Fibroblast of skin of abdomen (primary cell): ENCODE measurements around the gene IFRD2.
"Not testable (repeated sequence)": the region's sequence is repeated elsewhere in the genome, so short reads cannot be mapped to it uniquely, and the experiment has no call there.

ENCODE experiments used
- DNase-seq: peaks from one replicate; pipeline ENCODE4 v3.0.0-alpha.2; 2013

The IFRD2 gene

GRCh38 chr3:50323614-50324199, 31.5 kb upstream of the IFRD2 start:
- DNase-seq = no peak

GRCh38 chr3:50323092-50323600, 30.9 kb upstream of the IFRD2 start:
- DNase-seq = no peak

- DNase-seq = no peak
These were observed 30.3 kb upstream of the IFRD2 start, which contains the start of gene HYAL2 for GRCh38 chr3:50322386-50323091. Gene HYAL2, minus strand, starts transcription at chr3:50322745. Its CDS starts 2,256 bp downstream, at chr3:50320489.

DNA sequence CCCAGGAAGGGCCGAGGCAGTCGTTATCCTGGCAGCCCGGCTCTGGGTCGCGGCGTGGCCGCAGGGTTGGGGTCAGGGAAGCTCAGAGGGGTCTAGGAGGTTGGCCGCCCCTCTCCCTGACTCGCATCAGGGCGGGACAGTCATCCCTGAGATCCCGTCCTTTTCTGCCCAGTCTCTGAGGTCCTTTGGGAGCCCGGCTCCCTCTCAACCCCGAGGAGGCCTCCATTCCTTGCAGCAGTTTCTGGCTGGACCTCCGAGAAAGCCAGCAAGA, 29.8 kb upstream of the IFRD2 start:
- no peak for DNase-seq

- DNase-seq = peak; percentile 90
These were observed 29.3 kb upstream of the IFRD2 start for GRCh38 chr3:50321336-50322114.

- peak; percentile 74 for DNase-seq
These were observed 28.7 kb upstream of the IFRD2 start for GRCh38 chr3:50320853-50321335.

DNA sequence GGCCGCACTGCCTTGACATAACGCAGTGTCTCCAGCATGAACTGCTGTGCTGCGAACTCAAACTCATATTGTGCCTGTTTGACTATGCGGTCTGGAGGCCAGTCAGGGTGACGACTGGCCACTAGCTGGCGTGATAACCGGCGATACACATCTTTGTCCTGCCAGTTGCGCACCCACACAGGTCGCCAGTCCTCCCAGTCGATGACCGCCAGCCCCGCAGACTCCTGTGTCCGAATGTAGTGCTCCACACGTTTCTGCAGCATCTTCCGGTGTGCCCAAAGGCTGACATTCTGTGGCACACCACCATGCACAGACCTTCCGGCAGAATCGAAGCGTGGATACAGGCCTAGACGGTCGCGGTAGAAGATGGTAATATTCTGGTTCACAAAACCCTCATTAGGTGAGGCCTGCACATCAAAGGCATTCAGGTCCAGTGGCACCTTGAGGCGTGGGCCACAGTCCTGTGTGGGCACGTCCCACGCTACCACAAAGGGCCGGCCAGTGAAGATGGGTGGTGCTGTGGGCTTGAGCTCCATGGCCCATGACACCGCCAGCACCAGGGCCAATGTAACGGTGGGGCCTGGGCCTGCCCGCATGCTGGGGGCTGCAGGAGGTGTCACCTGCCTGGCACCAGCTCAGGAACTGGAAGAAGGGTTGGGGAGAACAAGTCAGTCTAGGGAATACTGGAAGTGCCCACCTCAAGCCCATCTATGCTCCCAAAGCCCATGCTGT, 27.8 kb upstream of the IFRD2 start:
- no peak for DNase-seq

GRCh38 chr3:50319181-50319893, 27.1 kb upstream of the IFRD2 start:
- DNase-seq = no peak

GRCh38 chr3:50318615-50319014, 26.4 kb upstream of the IFRD2 start:
- no peak for DNase-seq

DNA sequence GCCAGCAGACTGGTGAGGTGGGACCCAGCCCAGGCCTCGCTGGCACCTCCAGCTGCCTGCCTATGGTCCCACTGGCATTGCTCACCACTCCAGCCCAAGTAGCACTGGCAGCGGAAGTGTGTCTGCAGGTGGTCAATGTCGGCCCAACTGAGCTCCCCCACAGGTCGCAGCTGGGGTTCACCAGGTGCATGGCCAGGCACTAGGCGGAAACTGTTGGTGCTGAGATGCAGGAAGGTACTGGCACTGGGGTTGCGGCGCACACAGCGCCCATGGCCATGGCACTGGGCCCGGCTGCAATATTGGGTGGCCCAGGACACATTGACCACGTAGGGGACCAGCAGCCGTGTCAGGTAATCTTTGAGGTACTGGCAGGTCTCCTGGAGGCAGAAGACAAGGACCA, 25.9 kb upstream of the IFRD2 start:
- no peak for DNase-seq

DNA sequence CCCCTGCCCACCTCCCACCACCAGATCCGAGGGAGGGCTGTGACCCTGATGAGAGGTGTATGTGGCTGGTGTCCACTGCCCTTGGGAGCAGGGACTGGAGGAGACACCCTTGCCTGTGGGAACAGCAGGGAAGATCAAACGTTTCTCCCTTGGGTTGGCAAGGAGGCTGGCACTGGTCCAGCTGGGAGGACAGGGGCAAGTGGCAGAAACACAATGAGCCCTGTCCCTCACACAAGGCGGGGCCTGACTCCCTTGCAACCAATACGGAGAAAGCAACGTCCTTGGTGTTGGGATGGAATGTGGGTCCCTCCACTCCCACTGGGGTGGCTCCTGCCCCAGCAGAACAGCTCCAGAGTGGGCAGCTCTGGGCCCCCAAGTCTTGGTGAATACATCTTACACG, 25.1 kb upstream of the IFRD2 start:
- DNase-seq = no peak

DNA sequence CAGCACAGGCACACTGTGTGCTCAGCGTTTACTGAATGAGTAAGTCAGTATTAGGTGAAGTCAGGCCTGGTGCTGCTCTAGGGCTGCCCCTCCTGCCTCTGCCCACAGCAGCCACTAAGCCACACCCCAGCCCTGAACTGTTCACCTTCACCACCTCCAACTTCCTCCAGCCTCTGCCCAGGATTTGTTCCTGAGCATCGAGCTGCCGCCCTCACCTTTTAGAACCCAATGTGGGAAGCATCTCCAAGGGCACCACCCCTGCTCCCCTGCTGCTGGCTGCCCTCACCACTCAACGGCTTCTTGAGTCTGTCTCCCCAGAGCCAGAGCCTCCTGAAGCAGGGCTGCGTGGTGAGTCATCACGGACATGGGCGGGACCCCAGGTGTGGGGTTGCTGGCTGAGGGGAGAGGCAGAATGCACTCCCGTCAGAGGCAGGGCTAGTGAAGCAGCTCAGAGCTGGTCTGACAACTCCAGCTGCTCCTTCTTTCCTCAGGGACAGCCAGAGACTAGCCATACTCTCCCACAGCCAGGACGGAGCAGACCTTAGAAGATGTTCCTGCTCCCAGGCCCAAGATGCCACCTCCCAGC, 24.5 kb upstream of the IFRD2 start:
- DNase-seq = no peak

DNA sequence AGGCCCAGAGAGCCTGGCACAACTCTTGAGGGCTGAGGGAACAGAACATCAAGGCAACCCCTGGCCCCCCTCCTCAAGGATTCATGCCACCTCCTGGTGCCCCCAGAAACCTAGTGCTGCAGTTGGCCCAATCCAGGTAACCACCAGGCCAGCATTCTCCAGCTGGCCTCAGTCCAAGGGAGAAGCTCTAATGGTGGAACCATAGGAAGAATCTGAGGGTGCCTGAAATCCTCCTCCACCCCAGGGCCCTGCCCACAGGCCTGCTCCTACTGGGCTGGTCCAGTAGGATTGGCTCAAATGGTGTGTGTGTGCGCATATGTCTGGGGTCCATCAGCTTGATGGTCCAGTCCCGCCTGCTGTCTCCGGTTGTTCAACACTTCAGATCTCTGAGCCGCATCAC, 22.6 kb upstream of the IFRD2 start:
- DNase-seq = no peak

DNA sequence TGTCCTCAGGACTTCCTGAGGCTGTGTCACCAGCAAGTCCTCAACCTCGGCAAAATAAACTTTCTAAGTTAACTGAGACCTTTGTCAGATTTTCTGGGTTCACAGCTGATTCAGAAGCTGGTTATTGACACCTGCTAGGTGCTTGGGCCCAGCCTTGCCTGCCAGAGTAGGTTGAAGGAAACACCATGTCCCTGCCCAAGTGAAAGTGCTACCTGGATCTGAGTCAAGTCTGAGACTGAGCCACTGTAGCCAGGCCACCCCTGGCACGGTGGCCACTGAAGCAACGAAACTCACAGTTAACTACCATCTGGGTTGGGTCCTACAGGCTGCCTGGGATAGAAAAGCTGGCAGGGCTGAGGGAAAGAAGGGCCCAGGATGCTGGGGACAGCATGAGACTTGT, 22.1 kb upstream of the IFRD2 start:
- DNase-seq = no peak

GRCh38 chr3:50312041-50312440, 19.8 kb upstream of the IFRD2 start:
- DNase-seq = not testable (repeated sequence)

DNA sequence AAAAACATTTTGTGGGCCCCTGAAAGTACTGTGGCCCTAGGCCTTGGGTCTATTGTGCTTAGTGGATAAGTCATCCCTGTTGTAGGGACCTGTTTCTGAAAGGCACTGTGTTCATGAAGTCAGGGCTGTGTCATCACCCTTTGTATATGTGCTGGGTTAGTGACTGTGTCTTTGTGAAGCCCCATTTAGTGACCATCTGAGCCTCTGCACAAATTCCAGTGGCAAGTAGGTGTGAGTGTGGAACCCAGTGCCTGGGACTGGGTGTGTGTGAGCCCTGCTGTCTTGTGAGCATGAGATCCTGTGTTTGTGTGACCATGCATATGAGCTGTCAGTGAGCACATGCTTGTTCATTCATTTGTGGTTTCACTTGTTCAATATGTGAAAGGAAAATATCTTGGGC, 12.4 kb upstream of the IFRD2 start:
- no peak for DNase-seq

GRCh38 chr3:50303013-50303815, 11.0 kb upstream of the IFRD2 start, which contains the start of gene HYAL1:
Gene HYAL1, minus strand, starts transcription at chr3:50303574. Its CDS starts 618 bp downstream, at chr3:50302956.
- DNase-seq = no peak

- no peak for DNase-seq
These were observed 10.1 kb upstream of the IFRD2 start for GRCh38 chr3:50302095-50303012.

DNA sequence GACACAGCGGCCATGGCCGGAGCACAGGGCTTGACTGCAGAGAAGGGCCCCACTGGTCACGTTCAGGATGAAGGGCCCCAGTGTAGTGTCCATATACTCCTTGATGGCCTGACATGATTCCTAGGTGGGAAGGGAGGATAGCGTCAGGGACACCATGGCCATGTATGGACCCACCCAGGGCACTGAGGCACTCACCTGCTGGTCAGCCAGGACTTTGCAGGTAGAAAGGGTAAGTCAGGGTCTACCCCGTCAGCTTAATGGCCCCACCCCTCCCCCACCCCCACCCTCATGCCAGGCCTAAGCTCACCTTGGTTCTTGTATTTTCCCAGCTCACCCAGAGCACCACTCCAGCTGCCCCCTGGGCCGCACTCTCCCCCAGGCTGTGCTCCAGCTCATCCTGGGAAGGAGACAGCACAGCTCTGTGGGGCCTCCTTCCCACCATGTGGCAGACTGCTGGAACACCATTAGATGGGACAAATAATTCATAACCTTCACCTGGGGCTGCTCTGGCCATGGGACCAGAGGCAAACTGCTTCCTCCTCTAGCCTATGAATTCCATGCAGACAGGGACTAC, 8.5 kb upstream of the IFRD2 start:
- DNase-seq = no peak
